Body of pancreas (tissue), 4 donors: ENCODE measurements around the gene PDE7B.

Experiments
- CTCF ChIP-seq, 7 experiments: fragments of 450-650 bp in 4 of 7; fragments of 200-600 bp in 3 of 7; sonication (generic) in 3 of 7; IDR thresholded peaks; one replicate each; pipeline ENCODE4 v1.5.1; 2016 to 2019; ENCODE audit warnings: antibody characterized with exemption in 7 of 7
- POLR2A ChIP-seq, 3 donors: fragments of 450-650 bp; IDR thresholded peaks; one replicate each; pipeline ENCODE4 v1.6.1; 2016; ENCODE audit warnings: antibody characterized with exemption in 3 of 3, mild to moderate bottlenecking in 2 of 3

GRCh38 chr6:136084403-136084802 is 232.9 kb downstream of the PDE7B start:
- TF ChIP-seq POLR2A (IDR thresholded peaks at IDR 0.05) (no peak), CTCF (IDR thresholded peaks at IDR 0.05) (no peak)
